Endothelial cell (in vitro differentiated cells): ENCODE results near the gene ZMIZ1. TPM values are rescaled to one million over a fixed set of nuclear protein-coding genes. Genes with fewer than 3 reads are reported as not detected.

Source experiments
- DNase-seq: peaks from one replicate; pipeline ENCODE4 v3.0.0; 2021; ENCODE audit warnings: low spot score
- H3K27ac Mint-ChIP-seq: one replicate; pipeline ENCODE4 v1.8.0; 2021; ENCODE audit warnings: mixed read lengths, inconsistent platforms; ENCODE audit not compliant: unreplicated experiment
- H3K27me3 Mint-ChIP-seq: one replicate; pipeline ENCODE4 v1.8.0; 2021; ENCODE audit warnings: mild to moderate bottlenecking, moderate library complexity, mixed read lengths, inconsistent platforms; ENCODE audit not compliant: unreplicated experiment
- H3K36me3 Mint-ChIP-seq: one replicate; pipeline ENCODE4 v1.8.0; 2021; ENCODE audit warnings: mild to moderate bottlenecking, low read depth, mixed read lengths, inconsistent platforms; ENCODE audit not compliant: unreplicated experiment
- H3K4me1 Mint-ChIP-seq: one replicate; pipeline ENCODE4 v1.8.0; 2021; ENCODE audit warnings: mild to moderate bottlenecking, mixed read lengths, inconsistent platforms; ENCODE audit not compliant: unreplicated experiment
- H3K4me3 Mint-ChIP-seq: one replicate; pipeline ENCODE4 v1.8.0; 2021; ENCODE audit warnings: mild to moderate bottlenecking, mixed read lengths, inconsistent platforms; ENCODE audit not compliant: unreplicated experiment
- H3K9me3 Mint-ChIP-seq: one replicate; pipeline ENCODE4 v1.8.0; 2021; ENCODE audit warnings: mixed read lengths, inconsistent platforms; ENCODE audit not compliant: unreplicated experiment
- total RNA-seq: library from RNA; stranded (reverse); fragmentation: NEBNext Ultra II Directional; extraction: Animal tissue kit (Norgen Biotek cat#: 25700); gene quantifications from one replicate; pipeline ENCODE4 v1.2.1, GENCODE V29; 2021; ENCODE audit not compliant: unreplicated experiment
- TF ChIP-seq, protein P1 (sequence below): fragments of 200-600 bp; sonication (generic); IDR thresholded peaks from one replicate; pipeline ENCODE4 v1.5.0; 2021; ENCODE audit warnings: antibody characterized with exemption; ENCODE audit not compliant: unreplicated experiment

ZMIZ1 gene
- total RNA-seq, 1 donor from 2014 or later = 102 TPM

DNA sequence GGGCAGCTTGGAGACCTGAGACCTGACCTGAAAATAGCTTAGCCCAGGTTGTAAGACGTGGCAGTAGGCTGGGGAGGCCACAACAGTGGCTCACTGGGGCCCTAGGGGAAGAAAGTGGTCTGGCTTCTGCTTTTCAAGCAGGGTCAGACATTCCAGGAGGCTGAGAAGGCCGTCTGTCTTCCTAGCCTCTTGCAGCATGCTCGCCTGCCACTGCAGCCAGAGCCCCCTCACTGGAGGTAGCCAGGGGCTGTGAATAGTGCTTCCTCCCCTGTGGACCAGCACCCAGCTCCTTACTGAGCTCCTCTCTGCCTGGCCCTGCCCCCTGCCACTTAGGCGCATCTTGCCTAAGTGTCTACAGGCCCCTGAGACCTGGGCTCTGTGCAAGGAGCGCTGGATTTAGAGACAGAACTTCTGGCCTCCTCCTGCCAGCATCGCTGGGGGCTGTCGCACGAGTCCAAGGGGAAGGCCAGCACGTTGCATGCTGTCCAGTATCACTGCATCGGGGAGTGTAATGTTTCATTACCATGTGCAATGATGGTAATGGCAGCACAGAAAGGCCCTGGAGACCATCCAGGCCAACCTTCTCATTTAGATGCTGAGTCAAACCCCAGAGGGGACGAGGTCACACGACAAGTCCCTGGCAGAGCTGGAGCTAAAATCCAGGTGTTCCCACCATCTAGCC is 12.7 kb downstream of the ZMIZ1 start:
- Mint-ChIP-seq H3K36me3 (peaks cover 4% of the 10 kb centered on the region), H3K4me3 (no peak overlapping the region), H3K9me3 (no peaks in the 10 kb centered on the region), H3K27ac (peak overlapping the region; percentile 57), H3K27me3 (peaks cover 5% of the 10 kb centered on the region), H3K4me1 (peaks cover 37% of the 10 kb centered on the region)
- TF ChIP-seq, protein P1, sequence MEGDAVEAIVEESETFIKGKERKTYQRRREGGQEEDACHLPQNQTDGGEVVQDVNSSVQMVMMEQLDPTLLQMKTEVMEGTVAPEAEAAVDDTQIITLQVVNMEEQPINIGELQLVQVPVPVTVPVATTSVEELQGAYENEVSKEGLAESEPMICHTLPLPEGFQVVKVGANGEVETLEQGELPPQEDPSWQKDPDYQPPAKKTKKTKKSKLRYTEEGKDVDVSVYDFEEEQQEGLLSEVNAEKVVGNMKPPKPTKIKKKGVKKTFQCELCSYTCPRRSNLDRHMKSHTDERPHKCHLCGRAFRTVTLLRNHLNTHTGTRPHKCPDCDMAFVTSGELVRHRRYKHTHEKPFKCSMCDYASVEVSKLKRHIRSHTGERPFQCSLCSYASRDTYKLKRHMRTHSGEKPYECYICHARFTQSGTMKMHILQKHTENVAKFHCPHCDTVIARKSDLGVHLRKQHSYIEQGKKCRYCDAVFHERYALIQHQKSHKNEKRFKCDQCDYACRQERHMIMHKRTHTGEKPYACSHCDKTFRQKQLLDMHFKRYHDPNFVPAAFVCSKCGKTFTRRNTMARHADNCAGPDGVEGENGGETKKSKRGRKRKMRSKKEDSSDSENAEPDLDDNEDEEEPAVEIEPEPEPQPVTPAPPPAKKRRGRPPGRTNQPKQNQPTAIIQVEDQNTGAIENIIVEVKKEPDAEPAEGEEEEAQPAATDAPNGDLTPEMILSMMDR = no peak
- DNase-seq = no peak

DNA sequence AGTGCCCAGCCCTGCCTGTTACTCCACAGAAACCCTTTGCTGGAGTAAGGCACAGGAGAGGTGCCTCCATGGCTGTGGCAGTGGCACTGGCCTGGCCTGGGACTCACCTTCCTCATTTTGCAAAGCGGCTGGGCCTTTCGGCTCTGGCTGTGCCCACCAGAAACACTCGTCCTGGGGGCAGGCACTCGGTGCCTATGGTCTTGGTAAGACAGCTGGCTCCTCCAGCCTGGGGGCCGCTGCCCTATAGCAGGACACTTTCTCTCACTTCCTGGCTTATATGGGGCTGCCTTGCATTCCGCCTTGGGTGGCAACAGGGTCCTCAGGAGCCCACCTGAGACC is 13.2 kb downstream of the ZMIZ1 start:
- peaks cover 5% of the 10 kb centered on the region for H3K27me3 Mint-ChIP-seq
- peaks cover 4% of the 10 kb centered on the region for H3K36me3 Mint-ChIP-seq
- H3K4me3 Mint-ChIP-seq = no peak overlapping the region
- peaks cover 37% of the 10 kb centered on the region for H3K4me1 Mint-ChIP-seq
- H3K9me3 Mint-ChIP-seq = no peaks in the 10 kb centered on the region
- TF ChIP-seq, protein P1 = no peak
- DNase-seq = no peak
- no peak overlapping the region for H3K27ac Mint-ChIP-seq

DNA sequence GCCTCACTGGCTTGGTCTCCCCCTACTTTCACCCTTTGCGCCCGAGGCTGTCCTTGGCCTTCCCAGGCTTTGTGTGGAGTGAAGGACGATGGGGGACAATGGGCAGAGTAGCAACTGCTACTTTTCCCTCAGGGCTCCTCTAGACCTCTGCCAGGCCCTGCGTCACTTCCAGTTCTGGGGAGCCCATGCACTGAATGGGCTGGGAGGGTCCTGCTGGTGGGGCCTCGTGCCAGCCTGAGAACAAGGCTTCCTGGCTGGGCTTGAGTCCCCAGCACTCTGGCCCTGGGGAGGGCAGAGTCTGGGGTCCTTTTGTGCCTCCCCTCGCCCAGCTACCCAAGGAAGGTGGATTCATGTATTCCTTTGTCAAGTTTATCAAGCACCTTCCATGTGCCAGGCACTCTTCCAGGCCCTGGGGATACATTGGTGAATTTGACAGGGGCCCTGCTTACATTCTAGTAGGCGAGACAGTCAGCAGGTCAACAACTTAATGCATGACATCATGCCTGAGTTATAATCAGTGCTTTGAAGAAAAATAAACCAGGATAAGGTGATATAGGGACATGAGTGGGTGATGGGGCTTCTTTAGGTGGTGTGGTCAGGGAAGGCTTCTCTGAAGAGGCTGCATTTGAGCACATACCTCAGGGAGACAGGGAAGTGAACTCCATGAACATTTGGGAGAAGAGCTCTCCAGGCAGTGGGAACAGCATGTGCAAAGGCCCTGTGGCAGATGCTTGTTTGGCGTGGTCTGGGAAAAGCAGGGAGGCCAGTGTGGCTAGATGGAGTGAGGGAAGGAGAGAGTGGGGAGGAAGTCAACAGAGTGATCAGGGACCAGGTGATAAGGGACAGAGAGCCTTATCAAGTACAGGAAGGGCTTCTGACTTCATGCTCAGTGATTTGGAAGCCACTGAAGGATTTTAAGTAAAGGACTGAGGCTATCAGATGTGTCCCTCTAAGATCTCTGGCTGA is 14.1 kb downstream of the ZMIZ1 start:
- peak overlapping the region; percentile 99 for H3K27ac Mint-ChIP-seq
- H3K4me1 Mint-ChIP-seq = peaks cover 42% of the 10 kb centered on the region
- no peak for DNase-seq
- H3K9me3 Mint-ChIP-seq = no peaks in the 10 kb centered on the region
- TF ChIP-seq, protein P1 = no peak
- peak overlapping the region; percentile 14 for H3K4me3 Mint-ChIP-seq
- peaks cover 4% of the 10 kb centered on the region for H3K36me3 Mint-ChIP-seq
- H3K27me3 Mint-ChIP-seq = peaks cover 11% of the 10 kb centered on the region

GRCh38 chr10:79084012-79084971 is 15.5 kb downstream of the ZMIZ1 start:
- peak; percentile 70 for DNase-seq
- Mint-ChIP-seq H3K4me3 (peak overlapping the region; percentile 70), H3K27ac (peak overlapping the region; percentile 99), H3K36me3 (peaks cover 4% of the 10 kb centered on the region), H3K9me3 (no peaks in the 10 kb centered on the region), H3K27me3 (peaks cover 11% of the 10 kb centered on the region), H3K4me1 (peaks cover 43% of the 10 kb centered on the region)
- TF ChIP-seq, protein P1 = no peak
